HFF-Myc (cell line): ENCODE measurements around the gene ADARB1.

Experiments
- DNase-seq: peaks from one replicate; pipeline ENCODE4 v3.0.0-alpha.2; 2011; ENCODE audit warnings: low read depth; ENCODE audit errors: extremely low read depth
- H3K4me3 ChIP-seq: replicated peaks from 2 replicates; pipeline ENCODE4 v1.5.1; 2011; ENCODE audit warnings: low read depth, mild to moderate bottlenecking, control low read depth, low read length
- CTCF ChIP-seq: IDR thresholded peaks from 2 replicates; pipeline ENCODE4 v1.5.1; 2012; ENCODE audit warnings: mild to moderate bottlenecking, low read depth, low read length, control low read depth; ENCODE audit errors: missing control alignments

The ADARB1 gene

GRCh38 chr21:45082736-45083135 is 8.4 kb downstream of the ADARB1 start:
- DNase-seq, result no peak
- no peak overlapping the region for H3K4me3 ChIP-seq
- TF ChIP-seq CTCF, result no peak

- no peak for TF ChIP-seq CTCF
- DNase-seq, result no peak
- H3K4me3 ChIP-seq, result no peak overlapping the region
Measured at GRCh38 chr21:45084121-45084520, 9.7 kb downstream of the ADARB1 start.

GRCh38 chr21:45084881-45085536 is 10.6 kb downstream of the ADARB1 start:
- TF ChIP-seq CTCF, result no peak
- no peak for DNase-seq
- H3K4me3 ChIP-seq, result no peak overlapping the region

GRCh38 chr21:45085700-45086099 is 11.3 kb downstream of the ADARB1 start:
- no peak overlapping the region for H3K4me3 ChIP-seq
- no peak for TF ChIP-seq CTCF
- no peak for DNase-seq

- H3K4me3 ChIP-seq, result no peak overlapping the region
- no peak for TF ChIP-seq CTCF
- no peak for DNase-seq
Measured at GRCh38 chr21:45086337-45086958, 12.1 kb downstream of the ADARB1 start.

- no peak for DNase-seq
- no peak overlapping the region for H3K4me3 ChIP-seq
- no peak for TF ChIP-seq CTCF
Measured at GRCh38 chr21:45087022-45087823, 12.8 kb downstream of the ADARB1 start.
